ENCODE measurements around the gene PCSK2.
A peak's percentile ranks its signal among the peaks of the same experiment; 100 is the strongest.

PCSK2 gene

DNA sequence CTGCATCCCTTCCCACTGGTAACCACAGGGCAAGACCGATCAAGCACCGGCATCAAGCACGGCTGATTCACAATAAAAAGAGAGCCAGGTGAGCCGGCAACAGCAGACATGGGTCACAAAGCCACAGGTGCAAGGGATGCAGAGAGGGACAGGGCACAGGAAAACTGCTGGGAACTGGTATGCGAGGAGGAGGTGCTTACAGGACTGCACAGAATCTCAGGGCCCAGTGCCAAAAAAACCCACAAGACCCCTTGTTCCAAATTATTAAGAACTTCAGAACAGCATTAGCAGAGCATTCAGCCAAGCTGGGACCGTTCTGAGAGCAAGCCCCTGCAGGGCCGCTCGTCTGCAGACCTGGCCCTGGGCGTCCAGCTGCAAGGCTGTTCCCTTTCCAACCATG, 269.0 kb downstream of the PCSK2 start:
- TF ChIP-seq CTCF (IDR thresholded peaks at IDR 0.05; ENCODE audit: insufficient read depth, low read depth, low read length, missing control alignments), result no peak
- peak; percentile 10 for DNase-seq (ENCODE audit: low read depth)
- H3K4me3 ChIP-seq (ENCODE audit: low read length), result no peak overlapping the region

- no peak overlapping the region for H3K4me3 ChIP-seq (ENCODE audit: low read length)
- TF ChIP-seq CTCF (IDR thresholded peaks at IDR 0.05; ENCODE audit: insufficient read depth, low read depth, low read length, missing control alignments), result no peak
- DNase-seq (ENCODE audit: low read depth), result peak; percentile 67
Measured at GRCh38 chr20:17497821-17498580, 271.2 kb downstream of the PCSK2 start.

GRCh38 chr20:17498641-17499040, 271.8 kb downstream of the PCSK2 start:
- peak; percentile 3 for DNase-seq (ENCODE audit: low read depth)
- H3K4me3 ChIP-seq (ENCODE audit: low read length), result no peak overlapping the region
- TF ChIP-seq CTCF (IDR thresholded peaks at IDR 0.05; ENCODE audit: insufficient read depth, low read depth, low read length, missing control alignments), result no peak

DNA sequence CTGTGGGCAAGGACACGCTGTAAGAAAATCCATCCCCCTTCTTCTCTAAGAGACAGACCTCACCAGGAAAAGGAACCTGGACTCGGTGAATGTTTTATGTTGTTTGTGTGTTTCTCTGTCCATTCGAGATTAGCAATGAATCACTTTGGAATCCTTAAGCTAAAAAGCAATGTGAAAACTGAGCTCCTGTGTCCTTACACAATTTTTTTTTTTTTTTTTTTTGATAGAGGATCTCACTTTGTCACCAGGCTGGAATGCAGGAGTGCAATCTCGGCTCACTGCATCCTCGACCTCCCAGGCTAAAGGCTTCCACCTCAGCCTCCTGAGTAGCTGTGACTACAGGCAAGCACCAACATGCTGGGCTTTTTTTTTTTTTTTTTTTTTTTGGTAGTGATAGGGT, 272.2 kb downstream of the PCSK2 start:
- peak; percentile 88 for DNase-seq (ENCODE audit: low read depth)
- TF ChIP-seq CTCF (IDR thresholded peaks at IDR 0.05; ENCODE audit: insufficient read depth, low read depth, low read length, missing control alignments), result no peak
- no peak overlapping the region for H3K4me3 ChIP-seq (ENCODE audit: low read length)

GRCh38 chr20:17500271-17500670, 273.4 kb downstream of the PCSK2 start:
- DNase-seq (ENCODE audit: low read depth), result no peak
- TF ChIP-seq CTCF (IDR thresholded peaks at IDR 0.05; ENCODE audit: insufficient read depth, low read depth, low read length, missing control alignments), result no peak
- H3K4me3 ChIP-seq (ENCODE audit: low read length), result no peak overlapping the region

- H3K4me3 ChIP-seq (ENCODE audit: low read length), result no peak overlapping the region
- peak; percentile 19 for DNase-seq (ENCODE audit: low read depth)
- TF ChIP-seq CTCF (IDR thresholded peaks at IDR 0.05; ENCODE audit: insufficient read depth, low read depth, low read length, missing control alignments), result no peak
Measured at GRCh38 chr20:17500826-17501225, 274.0 kb downstream of the PCSK2 start.

GRCh38 chr20:17501701-17502100, 274.9 kb downstream of the PCSK2 start:
- no peak for DNase-seq (ENCODE audit: low read depth)
- no peak overlapping the region for H3K4me3 ChIP-seq (ENCODE audit: low read length)
- TF ChIP-seq CTCF (IDR thresholded peaks at IDR 0.05; ENCODE audit: insufficient read depth, low read depth, low read length, missing control alignments), result no peak
